Hepatocyte (in vitro differentiated cells): ENCODE measurements around the gene ADCY2. TPM values are rescaled to one million over a fixed set of nuclear protein-coding genes. Genes with fewer than 3 reads are reported as not detected.

ENCODE experiments used
- DNase-seq: peaks from one replicate; pipeline ENCODE4 v3.0.0-alpha.2; 2016; ENCODE audit warnings: low spot score
- H2AFZ ChIP-seq: fragments of 200-600 bp; sonication (generic); 2 replicates; pipeline ENCODE4 v1.6.0; 2016; ENCODE audit warnings: antibody characterized with exemption, mild to moderate bottlenecking
- H3K27ac ChIP-seq: fragments of 200-600 bp; sonication (generic); 2 replicates; pipeline ENCODE4 v1.5.1; 2016; ENCODE audit warnings: mild to moderate bottlenecking
- H3K27me3 ChIP-seq: fragments of 200-600 bp; sonication (generic); 2 replicates; pipeline ENCODE4 v1.6.1; 2016
- H3K36me3 ChIP-seq: fragments of 200-600 bp; sonication (generic); replicated peaks from 2 replicates; pipeline ENCODE4 v1.5.1; 2016; ENCODE audit warnings: low read depth; ENCODE audit not compliant: insufficient read depth
- H3K4me1 ChIP-seq: fragments of 200-600 bp; sonication (generic); 2 replicates; pipeline ENCODE4 v1.5.1; 2016; ENCODE audit warnings: mild to moderate bottlenecking, moderate library complexity; ENCODE audit not compliant: insufficient read depth
- H3K4me2 ChIP-seq: fragments of 200-600 bp; sonication (generic); 2 replicates; pipeline ENCODE4 v1.6.0; 2016
- H3K4me3 ChIP-seq: fragments of 200-600 bp; sonication (generic); 2 replicates; pipeline ENCODE4 v1.5.1; 2016; ENCODE audit warnings: mild to moderate bottlenecking
- H3K79me2 ChIP-seq: fragments of 200-600 bp; sonication (generic); 2 replicates; pipeline ENCODE4 v1.6.0; 2017; ENCODE audit warnings: mild to moderate bottlenecking
- H3K9me2 ChIP-seq: fragments of 200-600 bp; sonication (generic); replicated peaks from 2 replicates; pipeline ENCODE4 v1.6.0; 2017; ENCODE audit warnings: mild to moderate bottlenecking; ENCODE audit not compliant: insufficient read depth
- H3K9me3 ChIP-seq: fragments of 200-600 bp; sonication (generic); 2 replicates; pipeline ENCODE4 v1.5.1; 2016; ENCODE audit warnings: low read depth, mild to moderate bottlenecking
- H4K20me1 ChIP-seq: fragments of 200-600 bp; sonication (generic); 2 replicates; pipeline ENCODE4 v1.6.0; 2016; ENCODE audit warnings: mild to moderate bottlenecking; ENCODE audit not compliant: insufficient read depth, poor library complexity, severe bottlenecking
- CTCF ChIP-seq: fragments of 200-600 bp; sonication (generic); IDR thresholded peaks from 2 replicates; pipeline ENCODE4 v1.5.1; 2016; ENCODE audit warnings: antibody characterized with exemption, mild to moderate bottlenecking; ENCODE audit not compliant: poor library complexity
- EZH2 ChIP-seq: fragments of 200-600 bp; sonication (generic); IDR thresholded peaks from 2 replicates; pipeline ENCODE4 v1.6.1; 2016; ENCODE audit warnings: antibody characterized with exemption, mild to moderate bottlenecking, borderline replicate concordance
- EZH2phosphoT487 ChIP-seq: fragments of 200-600 bp; sonication (generic); IDR thresholded peaks from one replicate; pipeline ENCODE4 v1.6.1; 2018; ENCODE audit warnings: antibody characterized with exemption, mild to moderate bottlenecking, low read depth, moderate library complexity; ENCODE audit not compliant: unreplicated experiment, severe bottlenecking
- WGBS: methylation state at CpG from one replicate; pipeline ENCODE4 v1.1.6; 2016; ENCODE audit warnings: low lambda C conversion rate; ENCODE audit errors: missing lambda C conversion rate; 5-methylcytosine and 5-hydroxymethylcytosine counted together
- polyA plus RNA-seq: library from polyadenylated mRNA; unstranded; fragments of >200 nt; fragmentation: Nextera tagmentation; extraction: Ambion mirVana; gene quantifications from 2 replicates; pipeline ENCODE4 v1.2.1, GENCODE V29; 2016
- total RNA-seq: library from RNA; depleted of rRNA; stranded (reverse); fragments of >200 nt; gene quantifications from 2 replicates; pipeline ENCODE4 v1.2.3, GENCODE V29; 2014

Gene ADCY2
- total and polyA plus RNA-seq, 2 experiments from 2014 or later, result 3.2 to 8.5 TPM

- no peak overlapping the region for H2AFZ ChIP-seq
Measured at GRCh38 chr5:7625740-7626139, 229.8 kb downstream of the ADCY2 start.

GRCh38 chr5:7628248-7628647 is 232.3 kb downstream of the ADCY2 start:
- no peak overlapping the region for H3K4me2 ChIP-seq
- H3K4me3 ChIP-seq, result no peak overlapping the region
- no peak for TF ChIP-seq CTCF
- no peak for TF ChIP-seq EZH2phosphoT487
- TF ChIP-seq EZH2, result no peak
- no peaks in the 10 kb centered on the region for H3K4me1 ChIP-seq
- DNase-seq, result no peak
- H3K9me2 ChIP-seq, result no peaks in the 10 kb centered on the region
- no peaks in the 10 kb centered on the region for H4K20me1 ChIP-seq
- no peaks in the 10 kb centered on the region for H3K79me2 ChIP-seq
- no peak overlapping the region for H2AFZ ChIP-seq
- no peaks in the 10 kb centered on the region for H3K27me3 ChIP-seq
- H3K9me3 ChIP-seq, result no peaks in the 10 kb centered on the region
- no peak overlapping the region for H3K27ac ChIP-seq
- no peaks in the 10 kb centered on the region for H3K36me3 ChIP-seq

More at GRCh38 chr5:7625740-7626139, 229.8 kb downstream of the ADCY2 start:
- H4K20me1 ChIP-seq, result no peaks in the 10 kb centered on the region
- TF ChIP-seq EZH2phosphoT487, result no peak
- no peak for TF ChIP-seq CTCF
- no peak for TF ChIP-seq EZH2
- no peak for DNase-seq
- H3K27me3 ChIP-seq, result no peaks in the 10 kb centered on the region
- no peaks in the 10 kb centered on the region for H3K4me1 ChIP-seq
- no peaks in the 10 kb centered on the region for H3K9me2 ChIP-seq
- no peak overlapping the region for H3K4me3 ChIP-seq
- H3K36me3 ChIP-seq, result no peaks in the 10 kb centered on the region
- H3K4me2 ChIP-seq, result no peak overlapping the region
- 77% methylated on average over 2 of the region's 2 CpGs for WGBS
- H3K27ac ChIP-seq, result no peak overlapping the region
- no peaks in the 10 kb centered on the region for H3K9me3 ChIP-seq
- no peaks in the 10 kb centered on the region for H3K79me2 ChIP-seq

GRCh38 chr5:7628820-7629219 is 232.9 kb downstream of the ADCY2 start:
- no peak for TF ChIP-seq EZH2
- TF ChIP-seq EZH2phosphoT487, result no peak
- TF ChIP-seq CTCF, result no peak
- no peaks in the 10 kb centered on the region for H3K27me3 ChIP-seq
- H3K79me2 ChIP-seq, result no peaks in the 10 kb centered on the region
- no peaks in the 10 kb centered on the region for H3K36me3 ChIP-seq
- H3K9me2 ChIP-seq, result no peaks in the 10 kb centered on the region
- WGBS, result 79% methylated on average over 5 of the region's 5 CpGs
- no peaks in the 10 kb centered on the region for H3K9me3 ChIP-seq
- no peak overlapping the region for H3K4me2 ChIP-seq
- H4K20me1 ChIP-seq, result no peaks in the 10 kb centered on the region
- no peak for DNase-seq
- no peak overlapping the region for H3K27ac ChIP-seq
- no peaks in the 10 kb centered on the region for H3K4me1 ChIP-seq
- H2AFZ ChIP-seq, result no peak overlapping the region
- H3K4me3 ChIP-seq, result no peak overlapping the region

- no peak for TF ChIP-seq EZH2
- DNase-seq, result no peak
- 74% methylated on average over 5 of the region's 5 CpGs for WGBS
Measured at GRCh38 chr5:7629561-7629960, 233.6 kb downstream of the ADCY2 start.

More at GRCh38 chr5:7629561-7629960, 233.6 kb downstream of the ADCY2 start:
- Histone ChIP-seq H3K9me3 (no peaks in the 10 kb centered on the region), H2AFZ (no peak overlapping the region), H3K4me1 (no peaks in the 10 kb centered on the region), H4K20me1 (no peaks in the 10 kb centered on the region), H3K27ac (no peak overlapping the region), H3K27me3 (no peaks in the 10 kb centered on the region), H3K36me3 (no peaks in the 10 kb centered on the region), H3K9me2 (no peaks in the 10 kb centered on the region), H3K4me3 (no peak overlapping the region), H3K4me2 (no peak overlapping the region), H3K79me2 (no peaks in the 10 kb centered on the region)
